DMS153 (cell line): Measurements from ENCODE around the gene PPP1R27.

Experiments used
- DNase-seq: peaks from one replicate; lab custom pipeline; 2025; lab: John Stamatoyannopoulos, UW

Gene PPP1R27

DNA sequence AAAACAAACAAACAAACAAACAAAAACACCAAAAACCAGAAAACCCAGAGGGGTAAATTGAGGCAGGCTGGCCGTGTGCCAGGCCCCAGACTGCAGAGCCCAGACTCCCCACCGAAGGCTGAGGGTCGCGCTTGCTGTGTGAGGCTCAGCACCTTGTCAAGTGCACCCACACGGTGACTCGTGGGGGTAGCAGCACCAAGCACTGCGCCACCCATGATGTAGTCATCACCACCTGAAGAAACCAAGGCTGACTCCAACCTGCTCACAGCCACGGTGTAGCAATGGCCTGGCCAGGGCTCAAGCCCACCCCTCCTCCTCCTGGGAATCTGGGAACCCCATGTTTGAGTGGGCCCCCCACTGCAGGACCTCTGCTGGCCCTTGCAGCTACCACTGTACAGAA lies 13.7 kb downstream of the PPP1R27 start:
- no peak for DNase-seq

DNA sequence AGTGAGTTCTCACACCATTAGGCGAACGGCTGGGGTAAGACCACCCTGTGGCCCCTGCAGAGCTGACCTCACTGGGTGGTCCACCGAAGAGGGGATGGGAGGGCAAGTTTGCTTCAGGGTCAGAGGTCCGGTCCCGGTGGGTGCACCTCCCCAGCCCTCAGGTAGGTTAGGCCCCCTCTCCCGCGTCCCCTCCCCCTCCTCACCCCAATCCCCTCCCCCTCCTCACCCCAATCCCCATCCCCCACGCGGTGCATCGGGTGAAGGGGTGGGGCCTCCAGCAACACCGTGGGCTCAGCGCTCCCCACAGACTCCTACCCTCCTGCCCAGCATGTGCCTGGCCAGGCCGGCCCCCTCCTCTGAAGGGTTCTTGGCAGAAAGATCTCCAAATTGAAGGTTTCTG lies 15.1 kb downstream of the PPP1R27 start:
- no peak for DNase-seq

DNA sequence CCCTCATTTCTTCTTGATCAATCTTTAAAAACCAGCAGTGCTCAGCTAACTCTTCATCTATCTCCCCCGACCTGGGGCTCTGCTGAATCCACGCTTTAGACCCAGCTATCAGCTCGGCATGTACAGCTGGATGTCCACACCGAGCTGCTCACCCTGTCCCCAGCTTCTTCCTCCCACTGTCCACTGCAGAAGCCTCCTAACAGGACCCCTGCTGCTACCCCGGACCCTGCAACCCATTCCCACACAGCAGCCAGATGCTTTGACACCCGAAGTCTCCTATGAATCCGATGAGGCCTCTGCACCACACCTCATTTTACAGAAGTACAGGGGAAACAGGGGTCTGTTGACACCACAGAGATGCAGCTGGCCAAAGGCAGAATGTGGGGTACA lies 17.1 kb downstream of the PPP1R27 start:
- no peak for DNase-seq

DNA sequence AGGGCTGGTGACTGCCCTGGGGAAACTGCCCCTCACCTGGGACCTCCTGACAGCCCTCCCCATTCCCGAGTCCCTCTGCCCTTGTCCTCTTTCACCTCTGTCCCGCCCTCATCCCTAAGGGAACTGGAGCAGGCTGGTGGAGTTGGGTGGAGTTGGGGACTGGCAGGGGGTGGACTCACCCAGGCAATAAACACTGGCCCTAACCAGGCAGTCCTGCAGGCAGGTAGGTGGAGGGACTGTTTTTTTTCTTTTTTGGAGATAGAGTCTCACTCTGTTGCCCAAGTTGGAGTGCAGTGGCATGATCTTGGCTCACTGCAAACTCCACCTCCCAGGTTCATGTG lies 19.2 kb downstream of the PPP1R27 start:
- DNase-seq: no peak

DNA sequence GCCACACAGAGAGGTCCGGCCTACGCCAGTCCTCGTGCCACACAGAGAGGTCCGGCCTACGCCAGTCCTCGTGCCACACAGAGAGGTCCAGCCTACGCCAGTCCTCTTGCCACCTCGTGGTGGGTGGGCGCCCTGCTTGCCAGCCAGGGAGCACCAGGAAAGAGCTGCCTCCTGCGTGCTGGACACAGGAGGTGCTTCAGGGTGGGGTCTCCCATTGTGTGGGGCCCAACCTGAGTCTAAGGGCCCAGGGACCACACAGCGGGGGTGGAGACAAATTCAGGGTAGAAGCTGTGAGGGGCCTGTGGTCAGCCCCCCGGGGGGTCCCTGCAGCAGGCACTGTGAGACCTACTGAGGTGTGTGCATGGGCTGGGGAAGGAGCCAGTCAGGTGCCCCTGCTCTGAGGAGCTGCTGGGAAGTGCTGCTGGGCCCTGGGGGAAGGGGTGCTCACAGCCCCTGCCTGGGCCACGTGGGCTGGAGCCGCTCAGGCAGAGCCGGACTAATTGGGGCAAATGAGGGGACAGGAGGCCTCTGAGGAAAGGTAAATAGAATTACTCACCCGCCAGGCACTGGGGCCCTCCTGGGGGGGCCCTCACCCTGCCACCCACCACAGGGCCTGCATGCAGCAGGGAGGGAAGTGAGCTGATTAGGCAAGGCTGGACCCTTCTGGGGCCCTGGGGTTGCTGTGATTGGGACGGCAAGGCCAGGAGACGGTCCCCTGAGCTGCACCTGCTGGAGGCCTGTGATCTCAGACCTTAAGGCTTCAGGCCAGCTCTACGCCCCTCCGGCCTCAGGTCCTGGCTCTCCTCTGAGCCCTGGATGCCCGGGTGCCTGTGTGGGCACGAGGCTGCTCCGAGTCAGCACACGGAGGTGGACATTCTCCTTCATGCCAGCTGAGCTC lies 19.9 kb downstream of the PPP1R27 start:
- DNase-seq: no peak

DNA sequence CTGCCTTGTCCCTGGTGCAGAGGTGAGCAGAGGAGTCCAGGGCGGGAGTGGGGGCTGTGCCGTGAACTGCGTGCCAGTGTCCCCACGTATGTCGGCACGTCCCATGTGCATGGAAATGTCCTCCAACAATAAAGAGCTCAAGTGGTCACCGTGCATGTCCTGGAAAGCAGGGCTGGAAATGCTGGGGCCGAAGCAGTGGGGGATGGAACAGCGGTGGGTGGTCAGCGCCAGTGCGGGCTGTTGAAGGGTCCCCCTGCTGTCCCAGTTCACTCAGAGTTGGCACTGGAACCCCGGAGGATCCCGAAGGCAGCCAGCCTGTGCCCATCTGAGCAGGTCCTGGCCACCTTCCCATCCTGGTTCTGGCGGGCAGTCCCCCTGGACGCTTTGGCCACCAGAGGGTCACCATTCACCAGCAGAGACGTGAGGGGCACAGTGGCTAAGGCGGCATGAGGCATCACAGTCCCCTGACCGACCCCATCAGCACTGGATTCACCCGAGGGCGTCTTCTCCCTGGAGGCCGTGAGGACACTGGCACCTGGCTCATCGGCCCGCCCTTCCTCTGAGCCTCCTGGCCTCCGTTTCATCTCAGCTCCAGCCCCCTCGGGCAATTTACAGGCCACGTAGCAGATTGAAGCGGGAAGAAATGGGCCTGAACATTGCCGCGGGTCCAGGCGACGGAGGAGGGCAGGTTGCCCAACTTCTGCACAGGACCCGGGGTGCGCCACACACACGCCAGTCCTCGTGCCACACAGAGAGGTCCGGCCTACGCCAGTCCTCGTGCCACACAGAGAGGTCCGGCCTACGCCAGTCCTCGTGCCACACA lies 20.8 kb downstream of the PPP1R27 start:
- DNase-seq: no peak

DNA sequence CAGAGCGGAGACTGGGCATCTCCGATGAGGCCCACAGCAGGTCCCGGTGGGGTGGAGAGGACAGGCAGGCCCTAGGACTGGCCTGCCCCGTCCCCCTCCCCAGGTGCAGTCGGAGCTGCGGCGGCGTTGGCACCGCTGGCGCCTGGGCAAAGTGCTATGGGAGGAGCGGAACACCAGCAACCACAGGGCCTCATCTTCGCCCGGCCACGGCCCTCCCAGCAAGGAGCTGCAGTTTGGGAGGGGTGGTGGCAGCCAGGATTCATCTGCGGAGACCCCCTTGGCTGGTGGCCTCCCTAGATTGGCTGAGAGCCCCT lies 21.5 kb downstream of the PPP1R27 start:
- no peak for DNase-seq

DNA sequence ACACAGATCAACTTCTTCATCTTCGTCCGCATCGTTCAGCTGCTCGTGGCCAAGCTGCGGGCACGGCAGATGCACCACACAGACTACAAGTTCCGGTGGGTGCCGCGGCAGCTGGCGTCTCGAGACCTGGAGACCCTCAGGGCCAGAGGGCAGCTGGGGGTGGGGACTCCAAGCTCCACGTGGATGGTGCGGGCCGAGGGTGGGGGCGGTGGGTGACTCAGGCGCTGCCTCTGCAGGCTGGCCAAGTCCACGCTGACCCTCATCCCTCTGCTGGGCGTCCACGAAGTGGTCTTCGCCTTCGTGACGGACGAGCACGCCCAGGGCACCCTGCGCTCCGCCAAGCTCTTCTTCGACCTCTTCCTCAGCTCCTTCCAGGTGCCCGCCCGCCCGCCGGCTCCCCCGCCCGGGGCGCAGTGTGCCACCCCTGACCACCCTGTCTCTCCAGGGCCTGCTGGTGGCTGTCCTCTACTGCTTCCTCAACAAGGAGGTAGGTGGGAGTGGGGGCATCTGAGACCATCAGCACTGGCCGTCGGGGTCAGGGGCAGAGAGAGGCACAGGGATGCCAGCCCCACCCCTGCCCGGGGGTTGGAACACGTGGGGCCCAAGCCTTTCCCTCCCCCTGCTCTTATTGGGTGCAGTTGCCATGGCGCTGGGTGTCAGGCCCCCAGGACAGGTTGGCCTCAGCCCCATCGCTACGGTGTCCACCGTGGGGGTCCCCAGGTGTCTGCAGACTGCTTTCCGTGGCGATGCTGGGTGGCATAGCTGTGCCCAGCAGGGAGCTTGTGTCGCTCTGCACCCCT lies 22.1 kb downstream of the PPP1R27 start:
- DNase-seq: no peak

DNA sequence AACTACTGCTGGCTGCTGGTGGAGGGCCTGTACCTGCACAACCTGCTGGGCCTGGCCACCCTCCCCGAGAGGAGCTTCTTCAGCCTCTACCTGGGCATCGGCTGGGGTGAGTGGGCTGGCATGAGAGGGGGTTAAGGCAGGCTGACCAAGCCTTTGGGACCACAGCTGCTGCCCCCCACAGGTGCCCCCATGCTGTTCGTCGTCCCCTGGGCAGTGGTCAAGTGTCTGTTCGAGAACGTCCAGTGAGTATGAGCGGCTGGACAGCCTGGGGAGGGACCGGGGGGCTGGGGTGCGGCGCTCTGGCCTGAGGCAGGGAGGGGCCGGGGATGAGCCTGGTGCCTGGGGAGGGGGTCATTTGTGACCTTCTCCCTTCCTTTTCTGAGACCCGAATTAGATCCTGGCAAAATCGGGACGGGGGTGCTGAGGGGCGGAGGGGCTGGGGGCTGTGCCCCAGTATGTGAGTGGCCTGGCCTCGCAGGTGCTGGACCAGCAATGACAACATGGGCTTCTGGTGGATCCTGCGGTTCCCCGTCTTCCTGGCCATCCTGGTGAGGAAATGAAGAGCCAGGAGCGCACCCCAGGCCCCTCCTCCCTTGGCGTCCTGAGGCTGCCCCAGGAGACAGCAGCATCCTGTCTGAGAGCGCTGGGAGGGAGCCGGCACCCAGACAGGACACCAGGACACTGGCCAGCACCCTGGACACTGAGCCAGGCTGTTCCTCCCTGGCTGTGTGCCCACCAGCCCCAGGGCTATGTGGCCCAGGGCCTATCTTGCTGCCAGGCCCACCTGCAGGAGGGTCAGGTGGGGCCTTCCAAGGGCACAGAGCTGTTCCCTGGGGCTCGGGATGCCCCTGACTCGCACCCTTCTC lies 22.9 kb downstream of the PPP1R27 start:
- no peak for DNase-seq

DNA sequence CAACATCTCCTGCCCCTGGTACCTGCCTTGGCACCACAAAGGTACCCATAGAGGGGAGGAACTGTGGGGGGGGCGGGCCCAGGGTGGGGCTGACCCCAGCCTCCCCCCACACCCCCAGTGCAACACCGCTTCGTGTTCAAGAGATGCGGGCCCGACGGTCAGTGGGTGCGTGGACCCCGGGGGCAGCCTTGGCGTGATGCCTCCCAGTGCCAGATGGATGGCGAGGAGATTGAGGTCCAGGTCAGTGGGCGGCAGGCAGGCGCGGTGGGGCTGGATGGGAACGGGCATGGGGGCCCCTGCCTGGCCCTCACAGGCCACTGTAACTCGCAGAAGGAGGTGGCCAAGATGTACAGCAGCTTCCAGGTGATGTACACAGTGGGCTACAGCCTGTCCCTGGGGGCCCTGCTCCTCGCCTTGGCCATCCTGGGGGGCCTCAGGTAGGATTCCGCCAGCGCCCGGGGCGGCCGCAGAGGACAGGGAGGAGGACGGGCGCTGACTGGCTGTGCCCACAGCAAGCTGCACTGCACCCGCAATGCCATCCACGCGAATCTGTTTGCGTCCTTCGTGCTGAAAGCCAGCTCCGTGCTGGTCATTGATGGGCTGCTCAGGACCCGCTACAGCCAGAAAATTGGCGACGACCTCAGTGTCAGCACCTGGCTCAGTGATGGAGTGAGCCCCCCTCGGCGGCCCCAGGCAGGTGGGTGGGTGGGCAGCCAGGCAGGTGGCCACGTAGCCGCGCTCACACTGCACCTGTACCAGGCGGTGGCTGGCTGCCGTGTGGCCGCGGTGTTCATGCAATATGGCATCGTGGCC lies 23.8 kb downstream of the PPP1R27 start:
- DNase-seq: no peak

DNA sequence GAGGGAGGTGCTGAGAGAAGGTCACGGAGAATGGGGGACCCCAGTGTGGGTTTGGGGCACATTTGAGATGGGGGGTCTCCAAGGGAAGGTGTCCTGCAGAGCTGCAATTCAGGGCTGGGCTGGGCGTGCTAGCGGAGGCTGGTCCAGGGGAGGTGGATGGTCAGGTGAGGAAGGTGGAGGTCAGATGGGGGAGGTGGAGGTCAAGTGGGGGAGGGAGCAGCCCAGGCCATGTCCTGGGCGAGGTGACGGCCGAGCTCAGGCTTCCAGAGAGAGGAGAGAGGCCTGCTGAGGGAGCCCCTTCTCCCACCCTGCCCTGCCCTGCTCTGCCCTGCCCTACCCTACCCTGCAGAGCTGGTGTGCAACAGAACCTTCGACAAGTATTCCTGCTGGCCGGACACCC lies 24.4 kb downstream of the PPP1R27 start:
- DNase-seq: no peak

DNA sequence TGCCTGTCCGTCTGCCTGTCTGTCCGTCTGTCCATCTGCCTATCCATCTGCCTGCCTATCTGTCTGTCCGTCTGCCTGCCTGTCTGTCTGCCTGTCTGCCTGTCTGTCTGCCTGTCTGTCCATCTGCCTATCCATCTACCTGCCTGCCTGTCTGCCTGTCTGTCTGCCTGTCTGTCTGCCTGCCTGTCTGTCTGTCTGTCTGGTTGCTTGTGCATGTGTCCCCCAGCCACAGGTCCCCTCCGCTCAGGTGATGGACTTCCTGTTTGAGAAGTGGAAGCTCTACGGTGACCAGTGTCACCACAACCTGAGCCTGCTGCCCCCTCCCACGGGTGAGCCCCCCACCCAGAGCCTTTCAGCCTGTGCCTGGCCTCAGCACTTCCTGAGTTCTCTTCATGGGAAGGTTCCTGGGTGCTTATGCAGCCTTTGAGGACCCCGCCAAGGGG lies 25.3 kb downstream of the PPP1R27 start:
- DNase-seq: no peak

DNA sequence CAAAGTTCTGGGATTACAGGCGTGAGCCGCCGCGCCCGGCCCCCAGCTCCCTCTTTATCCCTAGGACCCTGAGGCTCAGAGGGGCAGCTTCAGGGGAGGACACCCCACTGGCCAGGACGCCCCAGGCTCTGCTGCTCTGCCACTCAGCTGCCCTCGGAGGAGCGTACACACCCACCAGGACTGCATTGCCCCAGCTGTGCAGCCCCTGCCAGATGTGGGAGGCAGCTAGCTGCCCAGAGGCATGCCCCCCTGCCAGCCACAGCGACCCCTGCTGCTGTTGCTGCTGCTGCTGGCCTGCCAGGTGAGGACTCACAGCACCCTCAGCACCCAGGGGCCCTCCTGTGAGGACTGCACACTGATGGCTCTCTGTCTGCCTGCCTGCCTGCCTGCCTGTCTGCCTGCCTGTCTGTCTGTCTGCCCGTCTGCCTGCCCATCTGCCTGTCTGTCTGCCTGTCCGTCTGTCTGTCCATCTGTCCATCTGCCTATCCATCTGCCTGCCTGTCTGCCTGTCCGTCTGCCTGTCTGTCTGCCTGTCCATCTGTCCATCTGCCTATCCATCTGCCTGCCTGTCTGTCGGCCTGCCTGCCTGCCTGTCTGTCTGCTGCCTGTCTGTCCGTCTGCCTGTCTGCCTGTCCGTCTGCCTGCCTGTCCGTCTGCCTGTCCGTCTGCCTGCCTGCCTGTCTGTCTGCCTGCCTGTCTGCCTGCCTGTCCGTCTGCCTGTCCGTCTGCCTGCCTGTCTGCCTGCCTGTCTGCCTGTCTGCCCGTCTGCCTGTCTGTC lies 25.9 kb downstream of the PPP1R27 start:
- no peak for DNase-seq

DNA sequence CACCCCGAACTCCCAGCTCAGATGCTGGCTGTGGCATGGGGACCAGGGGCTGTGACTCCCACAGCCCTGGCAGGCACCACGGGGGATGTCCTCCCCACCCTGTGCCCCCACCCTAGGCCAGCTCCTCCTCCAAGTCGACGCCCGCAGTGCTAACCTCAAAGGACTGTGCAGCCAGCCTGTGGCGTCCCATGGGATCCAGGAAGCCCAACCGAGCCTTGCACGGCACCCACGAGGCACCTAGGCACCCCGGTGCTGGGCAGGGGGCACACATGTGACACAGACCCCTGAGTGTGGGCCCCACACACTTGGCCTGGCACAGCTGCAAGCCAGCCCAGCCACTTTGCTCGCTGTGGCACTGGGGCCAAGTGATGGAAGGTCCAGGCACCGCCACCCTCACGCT lies 27.0 kb downstream of the PPP1R27 start:
- DNase-seq: no peak

DNA sequence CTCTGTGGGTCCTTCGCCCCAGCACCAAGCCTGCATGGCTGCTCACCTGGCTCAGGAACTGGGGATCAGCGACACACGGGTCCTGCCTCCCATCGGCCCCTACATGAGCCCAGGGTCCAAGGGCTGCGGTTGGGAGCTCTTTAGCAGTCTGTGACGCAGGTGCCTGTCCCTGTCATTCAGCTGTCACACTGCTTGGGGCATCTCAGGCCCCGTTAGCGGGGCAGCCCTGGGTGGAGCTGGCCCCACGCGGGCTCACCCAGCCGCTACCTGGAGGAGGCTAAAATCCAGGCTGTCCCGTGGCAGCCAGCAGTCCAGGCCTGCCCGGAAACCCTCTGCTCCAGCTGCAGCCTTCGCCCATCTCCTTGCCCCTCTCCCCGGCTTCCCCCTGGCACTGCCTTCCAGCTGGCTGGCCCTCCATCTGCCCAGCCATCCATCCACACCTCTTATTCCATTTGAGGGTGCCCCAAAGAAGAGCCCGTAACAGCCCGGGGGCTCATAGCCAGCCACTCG lies 27.6 kb downstream of the PPP1R27 start:
- DNase-seq: no peak

DNA sequence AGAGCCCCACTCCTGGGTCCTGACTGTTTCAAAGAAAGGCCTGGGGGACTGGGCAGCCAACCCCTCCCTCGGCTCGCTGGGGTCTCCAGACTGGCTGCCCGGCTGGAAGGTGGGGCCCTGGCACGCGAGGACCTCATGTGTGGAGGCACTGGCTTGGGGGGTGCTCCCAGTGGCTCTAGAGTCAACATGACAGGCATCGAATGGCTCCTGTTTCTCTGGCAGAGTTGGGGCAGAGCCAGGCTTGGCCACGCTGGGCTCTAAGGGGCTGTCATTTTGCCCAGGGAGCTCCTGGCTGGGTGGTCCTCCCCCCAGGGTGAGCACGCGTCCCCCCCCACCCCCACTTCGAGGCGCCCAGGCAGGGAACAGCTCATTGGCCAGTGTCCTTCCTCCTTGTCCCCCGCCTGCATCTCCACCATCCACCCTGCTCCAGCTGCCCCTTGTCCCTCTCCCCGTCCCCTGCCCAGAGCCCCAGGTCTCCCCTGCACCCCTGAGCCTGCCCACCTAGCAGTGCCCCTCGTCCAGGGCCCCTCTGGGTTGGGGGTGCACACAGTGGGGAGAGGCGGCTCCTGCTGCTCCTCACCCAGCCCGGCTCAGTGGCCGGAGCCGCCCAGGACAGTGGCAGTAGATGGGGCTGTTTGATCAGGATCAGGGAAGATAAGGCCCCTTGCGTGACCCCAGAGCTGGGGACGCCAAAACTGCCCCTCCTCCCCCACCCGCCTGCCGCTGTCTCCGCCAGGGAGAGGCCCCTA lies 28.2 kb downstream of the PPP1R27 start:
- DNase-seq: no peak

DNA sequence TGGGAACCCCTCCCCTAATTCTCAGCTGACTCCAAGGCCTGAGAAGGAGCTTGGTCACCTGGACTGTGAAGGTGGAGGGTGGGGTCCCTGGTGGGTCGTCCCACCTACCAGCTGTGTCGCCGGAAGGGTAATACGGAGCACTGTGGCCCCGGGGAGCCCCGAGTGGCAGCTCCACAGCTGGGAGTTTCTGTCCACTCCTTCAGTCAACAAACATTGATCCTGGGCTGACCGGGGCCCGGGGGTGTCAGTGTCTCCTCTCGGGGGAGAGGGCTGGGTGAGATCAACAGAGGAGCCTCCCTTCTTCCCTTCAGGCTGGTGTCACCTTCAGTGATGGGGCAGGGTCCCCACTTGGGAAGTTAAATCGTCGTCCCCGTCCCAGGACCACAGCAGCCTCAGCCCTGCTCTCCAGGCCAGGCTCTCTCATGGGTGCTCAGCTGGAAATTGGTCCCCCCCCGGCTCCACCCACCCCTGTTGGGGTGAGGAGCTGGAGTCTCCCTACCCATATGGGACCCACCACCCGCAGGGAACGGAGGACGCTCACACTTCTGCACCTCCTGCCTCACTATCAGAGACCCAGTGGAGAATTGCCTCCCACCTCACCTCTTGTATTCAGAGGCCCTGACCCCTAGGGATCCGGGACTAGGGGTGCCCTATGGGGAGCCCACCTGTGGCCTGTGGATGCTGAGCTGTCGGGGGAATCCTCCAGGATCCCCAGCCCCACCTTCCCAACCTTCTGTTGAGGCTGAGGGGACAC lies 29.0 kb downstream of the PPP1R27 start:
- DNase-seq: no peak
